ENCODE data around the gene GNAQ. TPM values are rescaled to one million over a fixed set of nuclear protein-coding genes. Genes with fewer than 3 reads are reported as not detected.
"Not testable (repeated sequence)": the region's sequence is repeated elsewhere in the genome, so short reads cannot be mapped to it uniquely, and the experiment has no call there.

GNAQ gene
- total and polyA plus RNA-seq, 2 donors (not counting 1 experiment from before 2014, with no cell fraction given): 0.60 to 1.4 TPM

- Mint-ChIP-seq H3K27ac (no peak overlapping the region), H3K4me3 (no peak overlapping the region), H3K27me3 (peaks cover 4% of the 10 kb centered on the region), H3K4me1 (no peaks in the 10 kb centered on the region), H3K9me3 (ENCODE audit: insufficient read depth) (no peaks in the 10 kb centered on the region)
- Histone ChIP-seq H3K36me3 (replicated peaks in 1 of 2; ENCODE audit: control extremely low read depth in 1 of 2, control insufficient read depth in 1 of 2, extremely low read depth in 1 of 2, insufficient read depth in 2 of 2, low read length in 1 of 2) (no peaks in the 10 kb centered on the region), H3K9ac (ENCODE audit: low read length) (no peak overlapping the region), H4K20me1 (ENCODE audit: control insufficient read depth, insufficient read depth, low read length, poor library complexity, severe bottlenecking) (no peaks in the 10 kb centered on the region), H3K9me3 (ENCODE audit: control extremely low read depth in 1 of 3, control insufficient read depth in 2 of 3, insufficient read depth in 1 of 3, low read length in 2 of 3) (no peaks in the 10 kb centered on the region), H3K27me3 (replicated peaks in 1 of 4; ENCODE audit: control extremely low read depth in 1 of 4, control insufficient read depth in 3 of 4, insufficient read depth in 4 of 4, low read length in 3 of 4) (no peaks in the 10 kb centered on the region), H3K79me2 (ENCODE audit: control insufficient read depth, insufficient read depth, low read length) (no peaks in the 10 kb centered on the region), H3K4me1 (ENCODE audit: control insufficient read depth in 2 of 2, insufficient read depth in 2 of 2, low read length in 2 of 2) (no peaks in the 10 kb centered on the region), H3K4me2 (replicated peaks; ENCODE audit: low read depth, low read length, poor library complexity, severe bottlenecking) (no peak overlapping the region), H2AFZ (ENCODE audit: insufficient read depth, low read depth, low read length, poor library complexity, severe bottlenecking) (no peak overlapping the region), H3K27ac (ENCODE audit: low read length in 2 of 2) (no peak overlapping the region), H3K4me3 (ENCODE audit: control extremely low read depth in 1 of 5, extremely low read depth in 1 of 5, insufficient read depth in 1 of 5, low read depth in 2 of 5, low read length in 4 of 5) (no peak overlapping the region)
- DNase-seq (no peak), ATAC-seq (ENCODE audit: low read depth) (no peak)
- 63% methylated on average over 1 of the region's 4 CpGs for WGBS (ENCODE audit: insufficient coverage)
- CTCF ChIA-PET: no interaction called here
- POLR2A ChIA-PET: no interaction called here
- intact Hi-C loops (cut with micrococcal nuclease): no loop called here
- no peak for TF ChIP-seq CTCF (IDR thresholded peaks at IDR 0.05)
- TF ChIP-seq EZH2 (IDR thresholded peaks at IDR 0.05; ENCODE audit: borderline replicate concordance, insufficient read depth, low read depth, low read length, poor library complexity, severe bottlenecking): no peak
Observed at GRCh38 chr9:77882294-77882693, 149.3 kb downstream of the GNAQ start.

GRCh38 chr9:77881634-77882033 lies 150.0 kb downstream of the GNAQ start:
- H2AFZ ChIP-seq (ENCODE audit: insufficient read depth, low read depth, low read length, poor library complexity, severe bottlenecking); DNase-seq; H3K4me1 ChIP-seq (ENCODE audit: control insufficient read depth in 2 of 2, insufficient read depth in 2 of 2, low read length in 2 of 2); H3K9ac ChIP-seq (ENCODE audit: low read length); H4K20me1 ChIP-seq (ENCODE audit: control insufficient read depth, insufficient read depth, low read length, poor library complexity, severe bottlenecking); H3K4me3 Mint-ChIP-seq; CTCF ChIA-PET; H3K36me3 ChIP-seq (replicated peaks in 1 of 2; ENCODE audit: control extremely low read depth in 1 of 2, control insufficient read depth in 1 of 2, extremely low read depth in 1 of 2, insufficient read depth in 2 of 2, low read length in 1 of 2); H3K4me1 Mint-ChIP-seq; ATAC-seq (ENCODE audit: low read depth); H3K79me2 ChIP-seq (ENCODE audit: control insufficient read depth, insufficient read depth, low read length); H3K27ac Mint-ChIP-seq; H3K27me3 Mint-ChIP-seq; H3K9me3 ChIP-seq (ENCODE audit: control extremely low read depth in 1 of 3, control insufficient read depth in 2 of 3, insufficient read depth in 1 of 3, low read length in 2 of 3); H3K9me3 Mint-ChIP-seq (ENCODE audit: insufficient read depth); H3K4me3 ChIP-seq (ENCODE audit: control extremely low read depth in 1 of 5, extremely low read depth in 1 of 5, insufficient read depth in 1 of 5, low read depth in 2 of 5, low read length in 4 of 5); H3K27ac ChIP-seq (ENCODE audit: low read length in 2 of 2); intact Hi-C loops (cut with micrococcal nuclease); H3K4me2 ChIP-seq (replicated peaks; ENCODE audit: low read depth, low read length, poor library complexity, severe bottlenecking); POLR2A ChIA-PET; H3K27me3 ChIP-seq (replicated peaks in 1 of 4; ENCODE audit: control extremely low read depth in 1 of 4, control insufficient read depth in 3 of 4, insufficient read depth in 4 of 4, low read length in 3 of 4): not testable (repeated sequence)
- WGBS (ENCODE audit: insufficient coverage): 84% methylated on average over 7 of the region's 8 CpGs

Data from B cell (primary cell).